ENCODE measurements around the gene NTPCR.

The NTPCR gene

DNA sequence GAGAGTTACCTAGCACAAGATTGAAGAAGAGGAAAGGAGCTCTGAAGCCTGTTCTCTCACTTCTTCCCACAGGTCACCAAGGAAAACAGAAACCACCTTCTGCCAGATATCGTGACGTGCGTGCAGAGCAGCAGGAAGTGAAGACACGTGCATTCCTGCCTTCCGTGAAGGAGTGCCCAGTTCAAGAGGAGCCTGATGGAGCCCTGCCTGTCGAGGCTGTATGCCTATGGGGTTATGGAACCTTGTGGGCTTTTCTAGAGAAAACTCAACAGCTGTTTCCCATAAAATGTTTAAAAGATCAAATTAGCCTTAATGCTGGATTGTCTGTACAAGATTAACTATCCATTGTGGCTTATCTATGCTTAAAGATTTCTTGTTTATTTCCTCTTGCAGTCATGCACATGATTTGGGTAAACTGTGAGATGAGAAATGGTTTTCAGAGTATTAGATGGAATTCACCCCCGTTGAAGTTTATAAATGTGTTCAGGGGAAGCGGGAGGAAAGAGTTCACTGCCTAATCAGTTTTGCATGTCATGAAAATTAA lies 27.8 kb downstream of the NTPCR start:
- ATAC-seq (ENCODE audit: insufficient read depth, low read depth), result no peak
- Histone ChIP-seq H3K4me3 (ENCODE audit: low read depth in 1 of 2, low read length in 2 of 2) (no peak overlapping the region), H3K27ac (ENCODE audit: low read length) (peak overlapping the region; percentile 7; the same call in 1 of the 2 replicates)

DNA sequence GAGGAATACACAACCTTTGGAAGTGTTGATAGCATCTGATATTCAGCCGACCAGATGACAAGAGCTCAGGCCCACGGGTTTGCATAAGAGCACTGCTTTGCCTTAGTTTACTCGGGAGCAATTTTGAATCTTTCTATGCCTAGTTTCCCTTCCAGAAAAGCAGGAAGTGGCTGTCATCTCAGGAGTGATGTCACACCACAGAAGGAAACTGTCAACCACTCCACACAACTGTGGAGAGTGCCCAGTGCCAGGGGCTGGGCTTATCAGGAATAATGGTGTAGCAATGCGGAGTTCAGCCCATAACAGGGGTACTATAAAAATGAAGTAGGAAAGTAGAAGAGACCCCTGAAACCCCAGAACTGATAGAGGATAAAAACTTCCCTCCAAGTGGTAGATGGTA lies 28.4 kb downstream of the NTPCR start:
- Histone ChIP-seq H4K20me1 (ENCODE audit: insufficient read depth, low read length) (no peaks in the 10 kb centered on the region), H2AFZ (ENCODE audit: low read depth, low read length) (no peak overlapping the region), H3K9ac (ENCODE audit: low read depth, low read length) (no peak overlapping the region), H3K4me2 (ENCODE audit: insufficient read depth, low read length) (no peak overlapping the region), H3K79me2 (ENCODE audit: insufficient read depth, low read length) (no peaks in the 10 kb centered on the region), H3K9me3 (ENCODE audit: insufficient read depth, low read length, severe bottlenecking) (peaks cover 4% of the 10 kb centered on the region), H3K27me3 (ENCODE audit: insufficient read depth, low read length, poor library complexity) (no peaks in the 10 kb centered on the region), H3K27ac (ENCODE audit: low read length) (no peak overlapping the region), H3K4me3 (ENCODE audit: low read depth in 1 of 2, low read length in 2 of 2) (no peak overlapping the region), H3K36me3 (ENCODE audit: insufficient read depth, low read length) (peaks cover 56% of the 10 kb centered on the region), H3K4me1 (ENCODE audit: insufficient read depth, low read length) (no peaks in the 10 kb centered on the region)
- DNase-seq (no peak), ATAC-seq (ENCODE audit: insufficient read depth, low read depth) (peak; percentile 29; the same call in 1 of the 3 replicates)
- no peak for TF ChIP-seq EZH2 (IDR thresholded peaks at IDR 0.05; ENCODE audit: borderline replicate concordance, low read depth, low read length, severe bottlenecking)
- TF ChIP-seq, protein P1, sequence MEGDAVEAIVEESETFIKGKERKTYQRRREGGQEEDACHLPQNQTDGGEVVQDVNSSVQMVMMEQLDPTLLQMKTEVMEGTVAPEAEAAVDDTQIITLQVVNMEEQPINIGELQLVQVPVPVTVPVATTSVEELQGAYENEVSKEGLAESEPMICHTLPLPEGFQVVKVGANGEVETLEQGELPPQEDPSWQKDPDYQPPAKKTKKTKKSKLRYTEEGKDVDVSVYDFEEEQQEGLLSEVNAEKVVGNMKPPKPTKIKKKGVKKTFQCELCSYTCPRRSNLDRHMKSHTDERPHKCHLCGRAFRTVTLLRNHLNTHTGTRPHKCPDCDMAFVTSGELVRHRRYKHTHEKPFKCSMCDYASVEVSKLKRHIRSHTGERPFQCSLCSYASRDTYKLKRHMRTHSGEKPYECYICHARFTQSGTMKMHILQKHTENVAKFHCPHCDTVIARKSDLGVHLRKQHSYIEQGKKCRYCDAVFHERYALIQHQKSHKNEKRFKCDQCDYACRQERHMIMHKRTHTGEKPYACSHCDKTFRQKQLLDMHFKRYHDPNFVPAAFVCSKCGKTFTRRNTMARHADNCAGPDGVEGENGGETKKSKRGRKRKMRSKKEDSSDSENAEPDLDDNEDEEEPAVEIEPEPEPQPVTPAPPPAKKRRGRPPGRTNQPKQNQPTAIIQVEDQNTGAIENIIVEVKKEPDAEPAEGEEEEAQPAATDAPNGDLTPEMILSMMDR (IDR thresholded peaks at IDR 0.05; ENCODE audit: borderline replicate concordance, extremely low read depth, low read length, poor library complexity, severe bottlenecking), result no peak

More for the DNA sequence above, 27.8 kb downstream of the NTPCR start:
- Histone ChIP-seq H3K4me1 (ENCODE audit: insufficient read depth, low read length) (no peaks in the 10 kb centered on the region), H3K9me3 (ENCODE audit: insufficient read depth, low read length, severe bottlenecking) (peaks cover 9% of the 10 kb centered on the region), H4K20me1 (ENCODE audit: insufficient read depth, low read length) (no peaks in the 10 kb centered on the region), H2AFZ (ENCODE audit: low read depth, low read length) (no peak overlapping the region), H3K79me2 (ENCODE audit: insufficient read depth, low read length) (no peaks in the 10 kb centered on the region), H3K9ac (ENCODE audit: low read depth, low read length) (no peak overlapping the region), H3K36me3 (ENCODE audit: insufficient read depth, low read length) (peaks cover 62% of the 10 kb centered on the region), H3K27me3 (ENCODE audit: insufficient read depth, low read length, poor library complexity) (no peaks in the 10 kb centered on the region), H3K4me2 (ENCODE audit: insufficient read depth, low read length) (no peak overlapping the region)
- DNase-seq, result no peak
- no peak for TF ChIP-seq EZH2 (IDR thresholded peaks at IDR 0.05; ENCODE audit: borderline replicate concordance, low read depth, low read length, severe bottlenecking)
- TF ChIP-seq, protein P1 (IDR thresholded peaks at IDR 0.05; ENCODE audit: borderline replicate concordance, extremely low read depth, low read length, poor library complexity, severe bottlenecking), result no peak

DNA sequence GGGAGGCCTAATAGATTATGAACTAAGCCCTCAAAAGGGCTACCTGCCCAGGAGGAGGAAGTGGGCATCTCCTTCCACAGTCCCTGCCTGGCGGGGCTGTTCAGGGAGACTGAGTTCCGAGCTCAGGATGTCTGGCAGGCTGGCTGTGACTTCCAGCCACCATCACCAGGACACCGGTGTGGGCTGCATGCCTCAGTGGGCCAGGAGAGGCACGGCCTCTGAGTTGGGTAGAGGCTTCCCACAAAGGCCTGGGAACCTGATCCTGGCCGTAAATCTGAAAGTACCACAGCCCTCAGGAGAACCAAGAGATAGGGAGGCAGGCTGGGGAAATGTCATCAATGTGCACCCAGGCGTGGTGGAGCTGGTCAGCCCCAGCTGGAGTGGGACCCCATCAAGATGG lies 29.1 kb downstream of the NTPCR start:
- Histone ChIP-seq H4K20me1 (ENCODE audit: insufficient read depth, low read length) (no peaks in the 10 kb centered on the region), H2AFZ (ENCODE audit: low read depth, low read length) (no peak overlapping the region), H3K36me3 (ENCODE audit: insufficient read depth, low read length) (peaks cover 54% of the 10 kb centered on the region), H3K79me2 (ENCODE audit: insufficient read depth, low read length) (no peaks in the 10 kb centered on the region), H3K9me3 (ENCODE audit: insufficient read depth, low read length, severe bottlenecking) (no peaks in the 10 kb centered on the region), H3K4me3 (ENCODE audit: low read depth in 1 of 2, low read length in 2 of 2) (no peak overlapping the region), H3K27me3 (ENCODE audit: insufficient read depth, low read length, poor library complexity) (no peaks in the 10 kb centered on the region), H3K4me2 (ENCODE audit: insufficient read depth, low read length) (no peak overlapping the region), H3K9ac (ENCODE audit: low read depth, low read length) (no peak overlapping the region), H3K27ac (ENCODE audit: low read length) (no peak overlapping the region), H3K4me1 (ENCODE audit: insufficient read depth, low read length) (no peaks in the 10 kb centered on the region)
- TF ChIP-seq, protein P1 (IDR thresholded peaks at IDR 0.05; ENCODE audit: borderline replicate concordance, extremely low read depth, low read length, poor library complexity, severe bottlenecking), result no peak
- TF ChIP-seq EZH2 (IDR thresholded peaks at IDR 0.05; ENCODE audit: borderline replicate concordance, low read depth, low read length, severe bottlenecking), result no peak
- ATAC-seq (ENCODE audit: insufficient read depth, low read depth), result no peak
- DNase-seq, result no peak

Data from DND-41 (cell line).